ENCODE data around the gene CACNB4. TPM values are rescaled to one million over a fixed set of nuclear protein-coding genes. Genes with fewer than 3 reads are reported as not detected.
A peak's percentile ranks its signal among the peaks of the same experiment; 100 is the strongest.

Gene CACNB4
- total RNA-seq, 1 experiment from 2014 or later: not detected

GRCh38 chr2:151808258-151809072 is 290.4 kb downstream of the CACNB4 start:
- intact Hi-C loops (cut with micrococcal nuclease): loop anchor here (5.0 kb wide), 1 partner anchor 116 kb away; no protein-coding TSS in a partner anchor
- no peaks in the 10 kb centered on the region for H3K4me1 ChIP-seq (ENCODE audit: insufficient read depth, low read length)
- no peak overlapping the region for H2AFZ ChIP-seq (ENCODE audit: low read length)
- no peaks in the 10 kb centered on the region for H3K9me2 ChIP-seq (replicated peaks; ENCODE audit: low read length)
- no peaks in the 10 kb centered on the region for H4K20me1 ChIP-seq (ENCODE audit: low read length)
- H3K9ac ChIP-seq (ENCODE audit: low read length): no peak overlapping the region
- no peaks in the 10 kb centered on the region for H3F3A ChIP-seq (ENCODE audit: low read length, unreplicated experiment)
- ChIA-PET POLR2A (ENCODE audit: unreplicated experiment) (no interaction called here), CTCF (no interaction called here)
- H3K27me3 ChIP-seq (ENCODE audit: low read length): no peaks in the 10 kb centered on the region
- no peaks in the 10 kb centered on the region for H3K79me2 ChIP-seq (ENCODE audit: low read length)
- no TSS peak for BruUV-seq (replicated peaks)
- H3K36me3 ChIP-seq (ENCODE audit: low read depth, low read length): peaks cover 26% of the 10 kb centered on the region
- no peak overlapping the region for H3K4me3 ChIP-seq (ENCODE audit: low read length)
- H3K9me3 ChIP-seq (ENCODE audit: low read length): no peaks in the 10 kb centered on the region
- ATAC-seq (peak; percentile 60), DNase-seq (peak; percentile 45)
- no peak for TF ChIP-seq EZH2 (IDR thresholded peaks at IDR 0.05; ENCODE audit: low read length, unreplicated experiment)
- TF ChIP-seq CTCF (conservative IDR thresholded peaks at IDR 0.05; ENCODE audit: low read depth, low read length): peak; percentile 70
- no peak overlapping the region for H3K27ac ChIP-seq (ENCODE audit: low read length)
- no peak overlapping the region for H3K4me2 ChIP-seq (ENCODE audit: low read length)

DNA sequence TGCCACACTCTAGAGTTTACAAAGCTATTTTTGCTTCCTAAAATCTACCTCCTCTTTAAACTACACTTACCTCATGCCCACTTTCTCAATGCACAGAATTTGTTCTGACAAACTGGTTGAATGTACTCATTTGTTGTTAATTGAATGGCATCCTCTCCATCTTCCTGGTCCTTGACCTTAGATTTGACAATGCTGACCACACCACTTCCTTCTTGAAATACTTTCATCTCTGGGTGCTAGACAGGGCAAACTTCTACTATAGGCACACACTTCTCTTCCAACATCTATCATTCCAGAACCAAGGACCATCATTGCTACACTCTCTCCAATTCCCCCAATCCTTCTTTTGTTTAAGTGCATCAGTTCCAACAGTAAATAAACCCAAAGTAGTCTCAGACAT is 292.9 kb downstream of the CACNB4 start:
- no peak overlapping the region for H3K4me3 ChIP-seq (ENCODE audit: low read length)
- H3K36me3 ChIP-seq (ENCODE audit: low read depth, low read length): peaks cover 22% of the 10 kb centered on the region; the same call in 1 of the 2 replicates
- CTCF ChIA-PET: no interaction called here
- POLR2A ChIA-PET (ENCODE audit: unreplicated experiment): no interaction called here
- H3K27ac ChIP-seq (ENCODE audit: low read length): no peak overlapping the region
- BruUV-seq (replicated peaks): no TSS peak
- no peaks in the 10 kb centered on the region for H3K27me3 ChIP-seq (ENCODE audit: low read length)
- no peaks in the 10 kb centered on the region for H3K9me2 ChIP-seq (replicated peaks; ENCODE audit: low read length)
- H3K9me3 ChIP-seq (ENCODE audit: low read length): no peaks in the 10 kb centered on the region
- no peak overlapping the region for H2AFZ ChIP-seq (ENCODE audit: low read length)
- no peak overlapping the region for H3K9ac ChIP-seq (ENCODE audit: low read length)
- intact Hi-C loops (cut with micrococcal nuclease): loop anchor here (5.0 kb wide), 1 partner anchor 114 kb away; no protein-coding TSS in a partner anchor
- ATAC-seq: no peak
- H3F3A ChIP-seq (ENCODE audit: low read length, unreplicated experiment): no peaks in the 10 kb centered on the region
- no peaks in the 10 kb centered on the region for H3K79me2 ChIP-seq (ENCODE audit: low read length)
- DNase-seq: no peak
- TF ChIP-seq EZH2 (IDR thresholded peaks at IDR 0.05; ENCODE audit: low read length, unreplicated experiment): no peak
- no peak for TF ChIP-seq CTCF (conservative IDR thresholded peaks at IDR 0.05; ENCODE audit: low read depth, low read length)
- TF ChIP-seq EZH2phosphoT487 (IDR thresholded peaks at IDR 0.05; ENCODE audit: borderline replicate concordance, low read length): no peak
- no peaks in the 10 kb centered on the region for H4K20me1 ChIP-seq (ENCODE audit: low read length)
- H3K4me1 ChIP-seq (ENCODE audit: insufficient read depth, low read length): no peaks in the 10 kb centered on the region
- H3K4me2 ChIP-seq (ENCODE audit: low read length): no peak overlapping the region

DNA sequence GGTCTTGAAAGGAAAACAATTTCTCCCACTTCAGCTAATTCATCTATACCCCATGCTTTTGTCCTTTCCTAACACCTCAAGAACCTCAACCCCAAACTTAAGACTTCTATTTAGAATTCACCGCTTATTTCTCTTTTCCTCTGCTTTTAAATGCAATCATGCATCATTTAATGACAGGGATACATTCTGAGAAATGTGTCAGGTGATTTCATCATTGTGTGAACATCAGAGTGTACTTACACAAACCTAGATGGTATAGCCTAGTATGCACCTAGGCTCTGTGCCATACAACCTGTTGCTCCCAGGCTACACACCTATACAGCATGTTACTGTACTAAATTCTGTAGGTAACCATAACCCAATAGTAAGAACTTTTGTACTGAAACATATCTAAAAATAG is 293.5 kb downstream of the CACNB4 start:
- intact Hi-C loops (cut with micrococcal nuclease): loop anchor here (5.0 kb wide), 1 partner anchor 113 kb away; no protein-coding TSS in a partner anchor
- H3K9ac ChIP-seq (ENCODE audit: low read length): no peak overlapping the region
- H3K9me3 ChIP-seq (ENCODE audit: low read length): no peaks in the 10 kb centered on the region
- H2AFZ ChIP-seq (ENCODE audit: low read length): no peak overlapping the region
- POLR2A ChIA-PET (ENCODE audit: unreplicated experiment): no interaction called here
- CTCF ChIA-PET: no interaction called here
- H3K4me3 ChIP-seq (ENCODE audit: low read length): no peak overlapping the region
- H3K27ac ChIP-seq (ENCODE audit: low read length): no peak overlapping the region
- no TSS peak for BruUV-seq (replicated peaks)
- H3F3A ChIP-seq (ENCODE audit: low read length, unreplicated experiment): no peaks in the 10 kb centered on the region
- no peaks in the 10 kb centered on the region for H3K27me3 ChIP-seq (ENCODE audit: low read length)
- DNase-seq: no peak
- no peaks in the 10 kb centered on the region for H4K20me1 ChIP-seq (ENCODE audit: low read length)
- no peak for ATAC-seq
- no peaks in the 10 kb centered on the region for H3K4me1 ChIP-seq (ENCODE audit: insufficient read depth, low read length)
- TF ChIP-seq EZH2 (IDR thresholded peaks at IDR 0.05; ENCODE audit: low read length, unreplicated experiment) (no peak), EZH2phosphoT487 (IDR thresholded peaks at IDR 0.05; ENCODE audit: borderline replicate concordance, low read length) (no peak), CTCF (conservative IDR thresholded peaks at IDR 0.05; ENCODE audit: low read depth, low read length) (no peak)
- H3K79me2 ChIP-seq (ENCODE audit: low read length): no peaks in the 10 kb centered on the region
- no peaks in the 10 kb centered on the region for H3K9me2 ChIP-seq (replicated peaks; ENCODE audit: low read length)
- H3K4me2 ChIP-seq (ENCODE audit: low read length): no peak overlapping the region
- peaks cover 17% of the 10 kb centered on the region; the same call in 1 of the 2 replicates for H3K36me3 ChIP-seq (ENCODE audit: low read depth, low read length)

All from PC-3 (cell line).